Fibroblast of villous mesenchyme (primary cell): Measurements from ENCODE around the gene HCN2. TPM values are rescaled to one million over a fixed set of nuclear protein-coding genes. Genes with fewer than 3 reads are reported as not detected.

Experiments used
- DNase-seq: peaks from one replicate; pipeline ENCODE4 v3.0.0-alpha.2; 2010; ENCODE audit warnings: low read depth
- H3K4me3 ChIP-seq: 2 replicates; pipeline ENCODE4 v1.5.1; 2011; ENCODE audit warnings: low read depth, mild to moderate bottlenecking, low read length
- CTCF ChIP-seq: IDR thresholded peaks from 2 replicates; pipeline ENCODE4 v1.5.1; 2012; ENCODE audit warnings: low read depth, mild to moderate bottlenecking, low read length; ENCODE audit not compliant: insufficient read depth
- total RNA-seq: library from RNA; depleted of rRNA; stranded (reverse); fragments of >200 nt; gene quantifications from 2 replicates; pipeline ENCODE4 v1.2.3, GENCODE V29; 2012

Gene HCN2
- total RNA-seq, 1 donor: 0.86 TPM

DNA sequence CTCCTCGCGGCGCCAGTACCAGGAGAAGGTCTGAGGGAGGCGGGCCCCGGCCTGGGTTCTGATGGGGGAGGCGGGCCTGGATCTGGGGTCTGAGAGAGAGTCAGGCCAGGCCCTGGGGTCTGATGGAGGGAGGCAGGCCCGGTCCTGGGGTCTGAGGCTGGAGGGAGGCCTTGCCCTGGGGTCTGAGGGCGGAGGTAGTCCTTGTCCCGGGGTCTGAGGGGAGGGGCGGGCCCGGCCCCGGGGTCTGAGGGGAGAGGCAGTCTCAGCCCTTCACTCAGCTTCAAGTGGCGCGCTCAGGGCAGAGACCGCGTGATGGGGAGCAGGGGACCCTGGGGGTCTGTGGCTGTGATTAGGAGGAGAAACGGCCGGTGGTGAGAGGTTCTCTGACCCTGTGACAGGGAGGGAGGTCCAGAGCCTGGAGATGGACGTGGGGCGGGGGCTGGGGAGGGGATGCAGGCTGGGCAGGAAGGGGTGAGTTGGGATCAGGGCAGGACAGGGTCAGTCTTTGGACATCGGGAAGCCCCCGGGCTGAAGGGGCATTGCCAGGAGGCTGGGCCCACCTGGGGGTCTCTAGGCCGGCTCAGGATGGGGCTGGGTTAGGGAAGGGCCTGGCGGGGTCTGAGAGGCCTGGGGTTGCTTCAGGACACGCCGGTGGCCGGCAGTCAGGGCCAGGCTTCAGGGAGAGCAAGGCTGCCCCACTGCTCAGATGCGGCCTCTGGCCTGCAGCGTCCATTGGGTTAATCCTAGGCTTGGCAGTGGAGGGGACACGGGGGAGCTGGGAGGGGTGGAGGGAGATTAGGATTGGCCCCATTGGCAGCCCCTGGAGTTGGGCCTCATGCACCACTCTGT lies 18.7 kb downstream of the HCN2 start:
- no peak for TF ChIP-seq CTCF
- no peak for DNase-seq
- no peak overlapping the region for H3K4me3 ChIP-seq

- no peak for TF ChIP-seq CTCF
- peak; percentile 56 for DNase-seq
- no peak overlapping the region for H3K4me3 ChIP-seq
Measured at GRCh38 chr19:609004-609346, 19.3 kb downstream of the HCN2 start.

GRCh38 chr19:610071-610800 lies 20.6 kb downstream of the HCN2 start:
- TF ChIP-seq CTCF: no peak
- DNase-seq: no peak
- H3K4me3 ChIP-seq: no peak overlapping the region

DNA sequence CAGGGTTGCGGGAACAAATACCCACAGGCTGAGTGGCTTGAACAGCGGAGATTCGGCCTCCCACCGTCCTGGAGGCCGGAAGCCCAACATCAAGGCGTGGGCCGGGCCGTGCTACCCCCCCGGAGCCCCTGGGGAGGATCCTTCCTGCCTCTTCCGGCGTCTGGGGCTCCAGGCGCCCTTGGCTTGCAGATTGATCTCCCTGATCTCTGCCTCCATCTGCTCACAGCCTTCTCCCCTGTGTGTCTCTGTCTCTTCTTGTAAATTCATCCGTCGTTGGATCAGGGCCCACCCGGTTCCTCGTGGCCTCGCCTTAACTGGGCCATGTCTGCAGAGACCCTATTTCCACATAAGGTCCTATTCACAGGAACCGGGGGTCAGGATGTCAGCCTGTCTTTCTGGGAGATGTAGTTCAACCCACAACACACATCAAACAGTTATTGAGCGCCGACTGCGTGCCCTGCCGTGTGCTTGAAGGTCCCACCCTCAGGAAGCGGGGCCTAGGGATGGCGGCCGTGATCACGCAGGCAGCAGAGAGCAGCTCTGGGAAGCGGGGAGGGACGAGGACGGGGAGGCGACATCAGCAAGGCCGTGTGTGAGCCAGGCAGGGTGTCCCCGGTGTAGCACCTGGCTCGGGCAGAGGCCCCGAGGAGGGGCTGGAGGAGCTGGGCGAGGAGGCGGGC lies 21.3 kb downstream of the HCN2 start:
- DNase-seq: peak; percentile 82
- H3K4me3 ChIP-seq: no peak overlapping the region
- TF ChIP-seq CTCF: no peak

- DNase-seq: peak; percentile 88
- no peak overlapping the region for H3K4me3 ChIP-seq
- no peak for TF ChIP-seq CTCF
Measured at GRCh38 chr19:611481-611868, 21.8 kb downstream of the HCN2 start.

DNA sequence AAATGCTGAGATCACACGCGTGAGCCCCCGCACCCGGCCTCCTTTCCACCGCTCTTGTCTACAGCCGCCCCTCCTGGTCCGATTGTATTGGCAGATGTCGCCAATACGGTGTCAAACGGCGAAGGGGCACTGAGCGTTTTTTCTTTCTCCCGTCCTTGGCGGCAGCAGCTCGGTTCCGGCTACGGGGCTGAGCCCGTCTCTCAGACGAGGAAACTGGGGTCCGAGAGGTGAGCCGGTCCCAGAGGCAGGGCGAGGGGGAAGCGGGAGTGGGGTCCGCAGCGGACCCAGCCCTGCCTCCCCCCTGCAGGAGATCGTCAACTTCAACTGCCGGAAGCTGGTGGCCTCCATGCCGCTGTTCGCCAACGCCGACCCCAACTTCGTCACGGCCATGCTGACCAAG lies 23.3 kb downstream of the HCN2 start:
- no peak for TF ChIP-seq CTCF
- no peak for DNase-seq
- H3K4me3 ChIP-seq: no peak overlapping the region
